Measurements from ENCODE around the gene TMEM248.
"Not testable (repeated sequence)": the region's sequence is repeated elsewhere in the genome, so short reads cannot be mapped to it uniquely, and the experiment has no call there.

The TMEM248 gene

DNA sequence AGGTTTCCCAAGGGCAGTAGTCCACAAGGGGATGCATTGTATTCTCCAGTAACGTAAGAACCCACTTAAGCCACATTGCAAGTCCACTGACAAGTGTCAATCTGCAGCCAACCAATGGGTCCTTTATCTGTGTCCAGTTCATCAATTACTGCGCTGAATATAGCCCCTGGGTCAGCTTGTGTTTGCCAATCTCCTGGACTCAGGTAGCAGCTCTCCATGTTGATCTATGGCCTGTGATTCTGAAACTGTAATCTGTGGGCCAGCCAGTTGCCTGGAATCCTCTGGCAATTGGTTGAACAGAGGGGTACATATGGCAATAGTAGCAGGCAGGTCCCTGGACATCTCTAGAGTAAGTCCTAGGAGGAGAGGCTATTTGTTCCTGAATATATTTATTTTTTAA, 8.8 kb upstream of the TMEM248 start:
- H3K4me3 ChIP-seq (ENCODE audit: low read depth, low read length), result no peak overlapping the region

DNA sequence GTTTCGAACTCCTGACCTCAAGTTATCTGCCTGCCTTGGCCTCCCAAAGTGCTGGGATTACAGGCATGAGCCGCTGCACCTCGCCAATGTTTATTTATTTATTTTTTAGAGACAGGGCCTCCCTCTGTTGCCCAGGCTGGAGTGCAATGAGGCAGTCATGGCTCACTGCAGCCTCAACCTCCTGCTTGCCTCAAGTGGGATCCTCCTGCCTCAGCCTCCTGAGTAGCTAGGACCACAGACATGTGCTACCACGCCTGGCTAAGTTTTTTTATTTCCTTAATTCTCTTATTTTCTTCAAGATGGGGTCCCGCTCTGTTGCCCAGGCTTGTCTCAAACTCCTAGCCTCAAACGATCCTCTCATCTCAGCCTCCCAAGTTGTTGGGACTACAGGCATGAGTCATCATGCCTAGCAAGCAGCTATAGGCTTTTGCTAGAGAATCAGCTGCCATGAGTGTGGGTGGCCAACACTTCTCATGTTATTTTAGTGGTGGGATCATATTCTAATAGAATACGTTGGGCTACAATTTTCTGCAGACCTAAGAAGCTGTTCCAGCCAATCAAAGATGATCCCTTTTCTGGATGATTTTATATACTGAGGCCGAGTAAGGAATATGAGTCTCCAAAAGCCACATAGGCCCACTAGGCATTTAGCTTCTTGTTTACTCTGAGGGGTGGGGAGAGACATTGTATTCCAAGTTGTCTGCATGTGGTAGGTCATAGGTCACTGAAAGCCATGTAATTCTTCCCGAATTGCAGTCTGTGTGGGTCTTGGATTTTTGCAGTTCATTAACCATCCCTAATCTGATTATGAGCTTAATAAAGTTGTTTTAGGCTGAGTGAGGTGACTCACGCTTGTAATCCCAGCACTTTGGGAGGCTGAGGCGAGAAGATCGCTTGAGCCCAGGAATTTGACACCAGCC, 7.6 kb upstream of the TMEM248 start:
- no peak overlapping the region for H3K4me3 ChIP-seq (ENCODE audit: low read depth, low read length)
- TF ChIP-seq, protein P1, sequence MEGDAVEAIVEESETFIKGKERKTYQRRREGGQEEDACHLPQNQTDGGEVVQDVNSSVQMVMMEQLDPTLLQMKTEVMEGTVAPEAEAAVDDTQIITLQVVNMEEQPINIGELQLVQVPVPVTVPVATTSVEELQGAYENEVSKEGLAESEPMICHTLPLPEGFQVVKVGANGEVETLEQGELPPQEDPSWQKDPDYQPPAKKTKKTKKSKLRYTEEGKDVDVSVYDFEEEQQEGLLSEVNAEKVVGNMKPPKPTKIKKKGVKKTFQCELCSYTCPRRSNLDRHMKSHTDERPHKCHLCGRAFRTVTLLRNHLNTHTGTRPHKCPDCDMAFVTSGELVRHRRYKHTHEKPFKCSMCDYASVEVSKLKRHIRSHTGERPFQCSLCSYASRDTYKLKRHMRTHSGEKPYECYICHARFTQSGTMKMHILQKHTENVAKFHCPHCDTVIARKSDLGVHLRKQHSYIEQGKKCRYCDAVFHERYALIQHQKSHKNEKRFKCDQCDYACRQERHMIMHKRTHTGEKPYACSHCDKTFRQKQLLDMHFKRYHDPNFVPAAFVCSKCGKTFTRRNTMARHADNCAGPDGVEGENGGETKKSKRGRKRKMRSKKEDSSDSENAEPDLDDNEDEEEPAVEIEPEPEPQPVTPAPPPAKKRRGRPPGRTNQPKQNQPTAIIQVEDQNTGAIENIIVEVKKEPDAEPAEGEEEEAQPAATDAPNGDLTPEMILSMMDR (IDR thresholded peaks at IDR 0.05; ENCODE audit: low read depth, low read length), result no peak

More for the DNA sequence above, 8.8 kb upstream of the TMEM248 start:
- TF ChIP-seq, protein P1 (IDR thresholded peaks at IDR 0.05; ENCODE audit: low read depth, low read length), result no peak

DNA sequence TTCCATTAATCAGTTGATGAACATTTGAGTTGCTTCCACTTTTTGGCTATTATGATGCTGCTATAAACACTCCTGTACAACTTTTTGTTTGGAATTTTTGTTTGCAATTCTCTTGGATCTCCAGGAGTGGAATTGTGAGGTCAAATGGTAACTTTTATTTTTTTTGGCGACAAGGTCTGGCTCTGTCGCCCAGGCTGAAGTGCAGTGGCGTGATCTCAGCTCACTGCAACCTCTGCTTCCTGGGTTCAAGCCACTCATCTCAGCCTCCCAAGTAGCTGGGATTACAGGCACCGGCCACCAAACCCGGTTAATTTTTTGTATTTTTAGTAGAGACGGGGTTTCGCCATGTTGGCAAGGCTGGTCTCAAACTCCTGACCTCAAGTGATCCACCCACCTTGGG, 3.1 kb upstream of the TMEM248 start:
- H3K4me3 ChIP-seq (ENCODE audit: low read depth, low read length), result not testable (repeated sequence)

DNA sequence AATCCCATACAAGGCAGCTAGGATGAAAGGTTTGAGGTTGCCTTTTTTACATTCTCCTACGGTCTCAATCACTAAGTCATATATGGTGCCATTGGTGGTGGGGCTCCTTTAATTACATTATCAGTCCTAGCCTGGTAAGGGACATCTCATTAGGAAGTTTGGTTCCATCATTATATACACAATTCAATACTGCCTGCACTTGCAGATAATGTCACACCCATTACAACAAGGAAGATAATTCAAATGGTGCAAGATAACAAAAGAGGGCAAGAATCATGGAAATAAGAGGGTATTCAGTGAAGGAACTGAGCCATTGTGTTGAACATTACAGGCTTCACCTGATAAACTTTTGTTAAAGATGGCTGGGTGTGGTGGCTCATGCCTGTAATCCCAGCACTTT, 1.7 kb upstream of the TMEM248 start:
- no peak overlapping the region for H3K4me3 ChIP-seq (ENCODE audit: low read depth, low read length)
- TF ChIP-seq, protein P1 (IDR thresholded peaks at IDR 0.05; ENCODE audit: low read depth, low read length), result no peak

DNA sequence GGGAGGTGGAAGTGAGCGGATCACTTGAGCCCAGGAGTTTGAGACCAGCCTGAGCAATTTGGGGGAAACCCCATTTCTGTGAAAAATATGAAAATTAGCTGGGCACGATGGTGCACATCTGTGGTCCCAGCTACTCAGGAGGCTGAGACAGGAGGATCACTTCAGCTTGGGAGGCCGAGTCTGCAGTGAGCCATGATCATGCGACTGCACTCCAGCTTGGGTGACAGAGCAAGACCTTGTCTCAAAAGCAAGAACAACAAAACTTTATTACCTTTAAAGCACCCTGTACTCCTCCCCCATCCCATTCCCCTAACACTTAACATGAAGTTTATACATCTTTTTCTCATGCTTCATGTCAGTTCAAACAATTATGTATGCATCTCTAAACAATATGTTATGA, 1.3 kb upstream of the TMEM248 start:
- TF ChIP-seq, protein P1 (IDR thresholded peaks at IDR 0.05; ENCODE audit: low read depth, low read length), result no peak
- no peak overlapping the region for H3K4me3 ChIP-seq (ENCODE audit: low read depth, low read length)

DNA sequence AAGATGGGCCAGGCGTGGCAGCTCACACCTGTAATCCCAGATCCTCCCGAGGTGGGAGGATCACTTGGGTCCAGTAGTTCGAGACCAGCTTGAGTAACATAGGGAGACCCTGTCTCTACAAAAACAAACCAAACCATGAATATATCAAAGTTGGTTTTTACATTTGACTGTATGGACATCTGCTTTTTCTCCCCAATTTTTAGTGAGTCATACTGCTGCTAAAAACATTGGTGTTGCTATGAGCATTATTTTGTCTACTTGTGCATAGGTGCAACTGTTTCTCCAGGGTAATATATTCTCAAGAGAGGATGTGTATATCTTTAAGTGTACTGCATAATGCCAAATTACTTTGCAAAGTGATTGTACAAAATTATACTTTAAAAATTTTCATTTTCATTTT, 769 bp upstream of the TMEM248 start:
- TF ChIP-seq, protein P1 (IDR thresholded peaks at IDR 0.05; ENCODE audit: low read depth, low read length), result no peak
- peak overlapping the region; percentile 89 for H3K4me3 ChIP-seq (ENCODE audit: low read depth, low read length)

DNA sequence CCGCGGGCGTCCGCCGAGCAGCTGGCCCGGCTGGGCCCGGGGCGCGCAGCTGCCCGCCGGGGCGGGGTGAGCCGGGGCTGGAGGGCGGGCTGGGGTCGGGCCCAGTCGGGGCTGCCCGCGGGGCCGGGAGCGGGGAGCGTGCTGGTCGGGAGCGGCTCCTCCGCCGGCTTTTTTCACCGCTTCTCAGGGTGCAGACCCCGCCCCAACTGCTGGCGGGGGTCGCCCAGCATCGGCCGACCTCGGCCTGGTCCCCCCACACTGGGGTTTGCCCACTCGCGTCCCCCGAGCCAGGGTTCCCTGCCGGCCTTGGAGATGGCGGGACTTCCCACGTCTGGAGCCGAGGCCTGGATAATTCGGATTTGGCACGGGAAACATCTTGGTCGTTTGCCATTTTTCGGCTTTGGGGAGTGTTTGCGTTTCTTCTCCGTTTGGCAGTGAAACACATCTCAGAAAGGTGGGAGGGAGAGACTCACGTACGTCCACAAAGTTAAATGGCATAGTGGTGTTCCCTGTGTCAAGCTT, 432 bp downstream of the TMEM248 start:
- peak overlapping the region; percentile 89 for H3K4me3 ChIP-seq (ENCODE audit: low read depth, low read length)
- TF ChIP-seq, protein P1 (IDR thresholded peaks at IDR 0.05; ENCODE audit: low read depth, low read length), result no peak
